Prostate gland (tissue), 2 donors: Measurements from ENCODE around the gene C2orf74.

ENCODE experiments used
- CTCF ChIP-seq, 4 experiments: fragments of 200-600 bp in 2 of 4; fragments of 450-650 bp in 2 of 4; sonication (generic) in 2 of 4; IDR thresholded peaks; 1 replicate in 3 of 4; 2 replicates in 1 of 4; pipeline ENCODE4 v1.5.1; 2016 to 2019; ENCODE audit warnings: antibody characterized with exemption in 4 of 4, mild to moderate bottlenecking in 2 of 4, moderate library complexity in 2 of 4
- POLR2A ChIP-seq: fragments of 450-650 bp; IDR thresholded peaks from one replicate; pipeline ENCODE4 v1.6.1; 2016; ENCODE audit warnings: antibody characterized with exemption, mild to moderate bottlenecking
- POLR2AphosphoS5 ChIP-seq: sonication (generic); formaldehyde crosslinking; IDR thresholded peaks from one replicate; pipeline ENCODE4 v1.6.1; 2017; ENCODE audit warnings: antibody characterized with exemption

GRCh38 chr2:61165946-61166345 lies 4.0 kb downstream of the C2orf74 start:
- TF ChIP-seq CTCF (IDR thresholded peaks at IDR 0.05) (no peak), POLR2A (no peak), POLR2AphosphoS5 (no peak)
